ENCODE data around the gene NRXN3.

The NRXN3 gene

GRCh38 chr14:79351011-79351410 is 1180.8 kb downstream of the NRXN3 start:
- DNase-seq (ENCODE audit: low read depth in 2 of 2), result no peak

GRCh38 chr14:79352076-79352630 is 1182.0 kb downstream of the NRXN3 start:
- no peak for DNase-seq (ENCODE audit: low read depth in 2 of 2)

- DNase-seq (ENCODE audit: low read depth in 2 of 2), result no peak
These were observed 1184.2 kb downstream of the NRXN3 start for GRCh38 chr14:79354336-79354735.

GRCh38 chr14:79356040-79356439 is 1185.9 kb downstream of the NRXN3 start:
- DNase-seq (ENCODE audit: low read depth in 2 of 2), result no peak

GRCh38 chr14:79357307-79357706 is 1187.1 kb downstream of the NRXN3 start:
- DNase-seq (ENCODE audit: low read depth in 2 of 2), result no peak

GRCh38 chr14:79363291-79363690 is 1193.1 kb downstream of the NRXN3 start:
- DNase-seq (ENCODE audit: low read depth in 2 of 2), result no peak

GRCh38 chr14:79369359-79370332 is 1199.5 kb downstream of the NRXN3 start:
- peak; percentile 23 to 46 for DNase-seq (ENCODE audit: low read depth in 2 of 2)

GRCh38 chr14:79370969-79371368 is 1200.8 kb downstream of the NRXN3 start:
- DNase-seq (ENCODE audit: low read depth in 2 of 2), result no peak

- no peak for DNase-seq (ENCODE audit: low read depth in 2 of 2)
These were observed 1203.3 kb downstream of the NRXN3 start for GRCh38 chr14:79373451-79373850.

GRCh38 chr14:79375356-79375755 is 1205.2 kb downstream of the NRXN3 start:
- DNase-seq (ENCODE audit: low read depth in 2 of 2), result no peak

GRCh38 chr14:79376557-79376956 is 1206.4 kb downstream of the NRXN3 start:
- no peak for DNase-seq (ENCODE audit: low read depth in 2 of 2)

GRCh38 chr14:79378020-79378419 is 1207.8 kb downstream of the NRXN3 start:
- DNase-seq (ENCODE audit: low read depth in 2 of 2), result no peak

GRCh38 chr14:79379266-79379665 is 1209.1 kb downstream of the NRXN3 start:
- no peak for DNase-seq (ENCODE audit: low read depth in 2 of 2)

- no peak for DNase-seq (ENCODE audit: low read depth in 2 of 2)
These were observed 1212.9 kb downstream of the NRXN3 start for GRCh38 chr14:79383031-79383430.

- DNase-seq (ENCODE audit: low read depth in 2 of 2), result no peak
These were observed 1213.3 kb downstream of the NRXN3 start for GRCh38 chr14:79383475-79383874.

- peak; percentile 21 to 25 for DNase-seq (ENCODE audit: low read depth in 2 of 2)
These were observed 1224.9 kb downstream of the NRXN3 start for GRCh38 chr14:79395061-79395460.

GRCh38 chr14:79404874-79405511 is 1234.8 kb downstream of the NRXN3 start:
- DNase-seq (ENCODE audit: low read depth in 2 of 2), result no peak

GRCh38 chr14:79405512-79405910 is 1235.3 kb downstream of the NRXN3 start:
- no peak for DNase-seq (ENCODE audit: low read depth in 2 of 2)

GRCh38 chr14:79407572-79407971 is 1237.4 kb downstream of the NRXN3 start:
- DNase-seq (ENCODE audit: low read depth in 2 of 2), result no peak

GRCh38 chr14:79408696-79409095 is 1238.5 kb downstream of the NRXN3 start:
- no peak for DNase-seq (ENCODE audit: low read depth in 2 of 2)

- no peak for DNase-seq (ENCODE audit: low read depth in 2 of 2)
These were observed 1241.4 kb downstream of the NRXN3 start for GRCh38 chr14:79411403-79412174.

- DNase-seq (ENCODE audit: low read depth in 2 of 2), result no peak
These were observed 1242.6 kb downstream of the NRXN3 start for GRCh38 chr14:79412822-79413221.
